ENCODE data around the gene SLF2. TPM values are rescaled to one million over a fixed set of nuclear protein-coding genes. Genes with fewer than 3 reads are reported as not detected.

Gene SLF2
- total RNA-seq, 2 experiments from 2014 or later, result 52.1 to 58.2 TPM

DNA sequence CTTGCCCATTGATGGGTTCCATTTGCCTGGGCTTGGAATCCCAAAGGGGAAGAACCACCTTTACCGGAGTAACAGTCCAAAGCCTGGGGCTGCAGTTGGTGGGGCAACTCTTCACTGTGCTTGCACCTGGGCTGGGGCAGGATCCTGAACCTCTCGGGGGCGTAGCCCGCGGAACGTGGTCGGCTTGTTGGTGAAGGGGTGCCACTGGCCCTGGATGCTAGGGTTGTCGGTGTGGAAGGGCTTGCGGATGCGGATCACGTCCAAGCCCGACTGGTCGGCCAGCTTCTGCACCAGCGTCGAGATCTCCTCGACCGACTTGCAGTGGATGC, 73.8 kb downstream of the SLF2 start:
- H3K4me1 ChIP-seq (ENCODE audit: insufficient read depth, low read length, poor library complexity, severe bottlenecking), result peaks cover 38% of the 10 kb centered on the region
- no peaks in the 10 kb centered on the region for H3K9me2 ChIP-seq (ENCODE audit: insufficient read depth, low read length)
- no peak overlapping the region for H3K27ac ChIP-seq (ENCODE audit: low read depth, low read length, poor library complexity, severe bottlenecking)
- ChIA-PET CTCF (ENCODE audit: unreplicated experiment) (no interaction called here), POLR2A (interaction anchor here (1.5 kb wide), 1 partner anchor 19 kb away, joined by 5 read pairs; no protein-coding TSS in a partner anchor)
- no peak for DNase-seq (ENCODE audit: low spot score)
- 0 out of 2 replicates have a peak, but pooled peaks cover 4% of the 10 kb centered on the region for H4K20me1 ChIP-seq (ENCODE audit: insufficient read depth, low read length)
- H2AFZ ChIP-seq (ENCODE audit: low read length), result no peak overlapping the region; the same call in 1 of the 2 replicates
- H3K36me3 ChIP-seq (ENCODE audit: insufficient read depth, low read length), result peaks cover 32% of the 10 kb centered on the region
- intact Hi-C loops (cut with micrococcal nuclease; ENCODE audit: unreplicated experiment), result no loop called here
- no peaks in the 10 kb centered on the region for H3K9me3 ChIP-seq (ENCODE audit: low read length)
- H3K4me2 ChIP-seq (ENCODE audit: low read length), result peak overlapping the region; percentile 73
- TF ChIP-seq, protein P1, sequence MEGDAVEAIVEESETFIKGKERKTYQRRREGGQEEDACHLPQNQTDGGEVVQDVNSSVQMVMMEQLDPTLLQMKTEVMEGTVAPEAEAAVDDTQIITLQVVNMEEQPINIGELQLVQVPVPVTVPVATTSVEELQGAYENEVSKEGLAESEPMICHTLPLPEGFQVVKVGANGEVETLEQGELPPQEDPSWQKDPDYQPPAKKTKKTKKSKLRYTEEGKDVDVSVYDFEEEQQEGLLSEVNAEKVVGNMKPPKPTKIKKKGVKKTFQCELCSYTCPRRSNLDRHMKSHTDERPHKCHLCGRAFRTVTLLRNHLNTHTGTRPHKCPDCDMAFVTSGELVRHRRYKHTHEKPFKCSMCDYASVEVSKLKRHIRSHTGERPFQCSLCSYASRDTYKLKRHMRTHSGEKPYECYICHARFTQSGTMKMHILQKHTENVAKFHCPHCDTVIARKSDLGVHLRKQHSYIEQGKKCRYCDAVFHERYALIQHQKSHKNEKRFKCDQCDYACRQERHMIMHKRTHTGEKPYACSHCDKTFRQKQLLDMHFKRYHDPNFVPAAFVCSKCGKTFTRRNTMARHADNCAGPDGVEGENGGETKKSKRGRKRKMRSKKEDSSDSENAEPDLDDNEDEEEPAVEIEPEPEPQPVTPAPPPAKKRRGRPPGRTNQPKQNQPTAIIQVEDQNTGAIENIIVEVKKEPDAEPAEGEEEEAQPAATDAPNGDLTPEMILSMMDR (conservative IDR thresholded peaks at IDR 0.05; ENCODE audit: low read length), result no peak
- no peak for TF ChIP-seq EZH2phosphoT487 (IDR thresholded peaks at IDR 0.05; ENCODE audit: borderline replicate concordance, low read depth, low read length)
- peaks cover 44% of the 10 kb centered on the region for H3K79me2 ChIP-seq (ENCODE audit: insufficient read depth, low read depth, low read length)
- peak overlapping the region; percentile 93 for H3K4me3 ChIP-seq (ENCODE audit: low read depth, low read length, poor library complexity, severe bottlenecking)
- no TSS peak for BruUV-seq (replicated peaks)

DNA sequence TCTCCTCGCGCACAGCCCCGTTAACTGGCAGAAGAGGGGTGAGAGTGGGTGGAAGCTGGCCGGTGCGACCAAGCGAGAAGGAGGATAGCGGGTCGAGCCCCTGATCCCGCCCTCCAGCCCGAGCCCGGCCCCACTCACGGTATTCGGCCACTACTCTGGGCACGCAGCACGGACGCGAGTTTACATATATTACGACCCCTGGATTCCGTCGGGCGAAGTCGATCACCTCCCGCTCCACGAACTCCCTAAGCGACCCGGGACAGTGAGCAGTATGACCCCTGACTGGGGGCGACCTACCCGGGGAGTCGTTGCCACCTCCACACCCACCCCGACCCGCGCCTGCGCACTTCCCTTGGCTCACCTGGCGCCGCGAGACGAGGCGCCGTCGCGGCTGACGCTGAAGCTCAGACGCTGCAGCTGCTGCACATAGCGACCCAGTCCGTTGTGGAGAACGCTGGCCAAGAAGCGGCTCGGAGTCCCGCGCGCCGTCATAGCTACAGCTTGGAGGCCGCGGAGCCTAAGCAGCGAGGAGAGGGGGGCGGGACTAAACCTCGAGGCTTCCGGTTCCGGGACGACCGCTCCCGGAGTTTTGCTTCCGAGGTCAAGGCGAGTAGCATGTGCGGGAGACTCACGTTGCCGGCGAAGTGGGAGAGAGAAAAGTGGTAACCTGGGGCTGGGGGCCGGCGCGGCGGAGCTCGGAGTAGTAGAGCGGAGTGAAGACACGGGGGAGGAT, 74.4 kb downstream of the SLF2 start, which contains the start of the genes MRPL43 and TWNK:
Gene MRPL43 (minus strand): TSS at position 546 of the 733 bp plus-strand sequence. CDS start 54 bp downstream, at position 492.
Gene TWNK (plus strand): TSS at position 592 of the 733 bp plus-strand sequence. CDS start 668 bp downstream, outside the sequence.
- Histone ChIP-seq H3K9me3 (ENCODE audit: low read length) (no peaks in the 10 kb centered on the region), H3K4me1 (ENCODE audit: insufficient read depth, low read length, poor library complexity, severe bottlenecking) (peaks cover 38% of the 10 kb centered on the region), H3K36me3 (ENCODE audit: insufficient read depth, low read length) (peaks cover 33% of the 10 kb centered on the region), H2AFZ (ENCODE audit: low read length) (peak within 1 kb of the TSS; percentile 50), H3K4me2 (ENCODE audit: low read length) (peak within 1 kb of the TSS; percentile 73), H3K27ac (ENCODE audit: low read depth, low read length, poor library complexity, severe bottlenecking) (peak within 1 kb of the TSS; percentile 62), H4K20me1 (ENCODE audit: insufficient read depth, low read length) (0 out of 2 replicates have a peak, but pooled peaks cover 4% of the 10 kb centered on the region), H3K9me2 (ENCODE audit: insufficient read depth, low read length) (no peaks in the 10 kb centered on the region), H3K4me3 (ENCODE audit: low read depth, low read length, poor library complexity, severe bottlenecking) (peak within 1 kb of the TSS; percentile 93), H3K79me2 (ENCODE audit: insufficient read depth, low read depth, low read length) (peaks cover 44% of the 10 kb centered on the region)
- DNase-seq (ENCODE audit: low spot score), result peak; percentile 84
- ChIA-PET CTCF (ENCODE audit: unreplicated experiment) (no interaction called here), POLR2A (interaction anchor here (1.0 to 1.5 kb wide), 2 partner anchors 9 to 20 kb away, joined by 3 to 5 read pairs; no protein-coding TSS in a partner anchor)
- TF ChIP-seq, protein P1 (conservative IDR thresholded peaks at IDR 0.05; ENCODE audit: low read length), result no peak
- TF ChIP-seq EZH2phosphoT487 (IDR thresholded peaks at IDR 0.05; ENCODE audit: borderline replicate concordance, low read depth, low read length), result no peak
- intact Hi-C loops (cut with micrococcal nuclease; ENCODE audit: unreplicated experiment), result no loop called here
- BruUV-seq (replicated peaks), result no TSS peak

DNA sequence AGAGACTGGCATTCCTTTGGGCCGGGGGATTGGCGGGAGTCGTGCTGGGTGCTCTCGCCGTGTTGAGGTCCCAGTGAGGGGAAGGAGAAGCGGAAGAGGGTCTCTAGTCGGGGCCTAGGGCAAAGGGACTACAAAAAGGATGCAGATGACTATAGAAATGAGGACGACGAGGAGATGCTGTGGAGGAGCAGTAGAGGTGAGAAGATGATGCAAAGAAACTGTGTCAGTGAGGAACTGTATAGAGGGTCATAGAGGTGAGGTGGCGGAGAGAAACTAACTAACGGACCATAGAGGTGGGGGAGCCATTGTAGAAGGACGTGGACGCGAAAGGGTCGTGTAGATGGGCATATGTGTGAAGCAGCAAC, 74.9 kb downstream of the SLF2 start:
- intact Hi-C loops (cut with micrococcal nuclease; ENCODE audit: unreplicated experiment), result no loop called here
- peak overlapping the region; percentile 62 for H3K27ac ChIP-seq (ENCODE audit: low read depth, low read length, poor library complexity, severe bottlenecking)
- POLR2A ChIA-PET, result interaction anchor here (1.0 to 1.5 kb wide), 2 partner anchors 9 to 20 kb away, joined by 3 to 5 read pairs; no protein-coding TSS in a partner anchor
- 0 out of 2 replicates have a peak, but pooled peaks cover 4% of the 10 kb centered on the region for H4K20me1 ChIP-seq (ENCODE audit: insufficient read depth, low read length)
- no peak for TF ChIP-seq EZH2phosphoT487 (IDR thresholded peaks at IDR 0.05; ENCODE audit: borderline replicate concordance, low read depth, low read length)
- TF ChIP-seq, protein P1 (conservative IDR thresholded peaks at IDR 0.05; ENCODE audit: low read length), result no peak
- peaks cover 44% of the 10 kb centered on the region for H3K79me2 ChIP-seq (ENCODE audit: insufficient read depth, low read depth, low read length)
- peaks cover 38% of the 10 kb centered on the region for H3K4me1 ChIP-seq (ENCODE audit: insufficient read depth, low read length, poor library complexity, severe bottlenecking)
- H3K4me2 ChIP-seq (ENCODE audit: low read length), result peak overlapping the region; percentile 73
- DNase-seq (ENCODE audit: low spot score), result no peak
- no peaks in the 10 kb centered on the region for H3K9me2 ChIP-seq (ENCODE audit: insufficient read depth, low read length)
- peak overlapping the region; percentile 93 for H3K4me3 ChIP-seq (ENCODE audit: low read depth, low read length, poor library complexity, severe bottlenecking)
- BruUV-seq (replicated peaks), result no TSS peak
- no peaks in the 10 kb centered on the region for H3K9me3 ChIP-seq (ENCODE audit: low read length)
- CTCF ChIA-PET (ENCODE audit: unreplicated experiment), result no interaction called here
- H2AFZ ChIP-seq (ENCODE audit: low read length), result peak overlapping the region; percentile 50
- H3K36me3 ChIP-seq (ENCODE audit: insufficient read depth, low read length), result peaks cover 36% of the 10 kb centered on the region
